DND-41 (cell line): ENCODE results near the gene NOD2.

ENCODE experiments used
- ATAC-seq: fragments of 200-7000 bp; cut with Tn5 transposase; 3 replicates; pipeline ENCODE4 v1.9.1; 2021; ENCODE audit warnings: low read depth; ENCODE audit not compliant: insufficient read depth
- DNase-seq: peaks from one replicate; pipeline ENCODE4 v3.0.0-alpha.2; 2020
- H2AFZ ChIP-seq: 2 replicates; pipeline ENCODE4 v1.6.0; 2012; ENCODE audit warnings: low read depth, low read length
- H3K27ac ChIP-seq: 2 replicates; pipeline ENCODE4 v1.5.1; 2012; ENCODE audit warnings: low read length, inconsistent platforms
- H3K27me3 ChIP-seq: fragments of 200-600 bp; sonication (generic); 2 replicates; pipeline ENCODE4 v1.6.0; 2012; ENCODE audit warnings: low read length, mild to moderate bottlenecking, inconsistent platforms; ENCODE audit not compliant: insufficient read depth, poor library complexity
- H3K36me3 ChIP-seq: 2 replicates; pipeline ENCODE4 v1.5.1; 2012; ENCODE audit warnings: low read length, inconsistent platforms; ENCODE audit not compliant: insufficient read depth
- H3K4me1 ChIP-seq: 2 replicates; pipeline ENCODE4 v1.5.1; 2012; ENCODE audit warnings: mild to moderate bottlenecking, low read length; ENCODE audit not compliant: insufficient read depth
- H3K4me2 ChIP-seq: 2 replicates; pipeline ENCODE4 v1.6.0; 2012; ENCODE audit warnings: mild to moderate bottlenecking, moderate library complexity, low read length, inconsistent platforms; ENCODE audit not compliant: insufficient read depth
- H3K4me3 ChIP-seq, 2 experiments: fragments of 200-600 bp in 1 of 2; shearing (Covaris generic) in 1 of 2; 2 replicates each; pipeline ENCODE4 v1.5.1; 2012 to 2016; ENCODE audit warnings: inconsistent platforms in 2 of 2, low read length in 2 of 2, mild to moderate bottlenecking in 2 of 2, low read depth in 1 of 2, moderate library complexity in 1 of 2
- H3K79me2 ChIP-seq: 2 replicates; pipeline ENCODE4 v1.6.0; 2012; ENCODE audit warnings: low read length, inconsistent platforms; ENCODE audit not compliant: insufficient read depth
- H3K9ac ChIP-seq: 2 replicates; pipeline ENCODE4 v1.6.0; 2012; ENCODE audit warnings: low read depth, mild to moderate bottlenecking, inconsistent platforms, low read length, moderate library complexity
- H3K9me3 ChIP-seq: 2 replicates; pipeline ENCODE4 v1.5.1; 2012; ENCODE audit warnings: low read length, moderate library complexity, mild to moderate bottlenecking, inconsistent platforms; ENCODE audit not compliant: insufficient read depth, severe bottlenecking
- H4K20me1 ChIP-seq: 2 replicates; pipeline ENCODE4 v1.6.0; 2012; ENCODE audit warnings: low read length; ENCODE audit not compliant: insufficient read depth
- EZH2 ChIP-seq: IDR thresholded peaks from 3 replicates; pipeline ENCODE4 v1.6.1; 2012; ENCODE audit warnings: borderline replicate concordance, low read depth, mild to moderate bottlenecking, moderate library complexity, low read length, inconsistent platforms; ENCODE audit not compliant: severe bottlenecking
- TF ChIP-seq, protein P1 (sequence below): IDR thresholded peaks from 2 replicates; pipeline ENCODE4 v1.5.1; 2012; ENCODE audit warnings: borderline replicate concordance, low read length, moderate library complexity, mild to moderate bottlenecking; ENCODE audit not compliant: poor library complexity, severe bottlenecking; ENCODE audit errors: extremely low read depth

The NOD2 gene

DNA sequence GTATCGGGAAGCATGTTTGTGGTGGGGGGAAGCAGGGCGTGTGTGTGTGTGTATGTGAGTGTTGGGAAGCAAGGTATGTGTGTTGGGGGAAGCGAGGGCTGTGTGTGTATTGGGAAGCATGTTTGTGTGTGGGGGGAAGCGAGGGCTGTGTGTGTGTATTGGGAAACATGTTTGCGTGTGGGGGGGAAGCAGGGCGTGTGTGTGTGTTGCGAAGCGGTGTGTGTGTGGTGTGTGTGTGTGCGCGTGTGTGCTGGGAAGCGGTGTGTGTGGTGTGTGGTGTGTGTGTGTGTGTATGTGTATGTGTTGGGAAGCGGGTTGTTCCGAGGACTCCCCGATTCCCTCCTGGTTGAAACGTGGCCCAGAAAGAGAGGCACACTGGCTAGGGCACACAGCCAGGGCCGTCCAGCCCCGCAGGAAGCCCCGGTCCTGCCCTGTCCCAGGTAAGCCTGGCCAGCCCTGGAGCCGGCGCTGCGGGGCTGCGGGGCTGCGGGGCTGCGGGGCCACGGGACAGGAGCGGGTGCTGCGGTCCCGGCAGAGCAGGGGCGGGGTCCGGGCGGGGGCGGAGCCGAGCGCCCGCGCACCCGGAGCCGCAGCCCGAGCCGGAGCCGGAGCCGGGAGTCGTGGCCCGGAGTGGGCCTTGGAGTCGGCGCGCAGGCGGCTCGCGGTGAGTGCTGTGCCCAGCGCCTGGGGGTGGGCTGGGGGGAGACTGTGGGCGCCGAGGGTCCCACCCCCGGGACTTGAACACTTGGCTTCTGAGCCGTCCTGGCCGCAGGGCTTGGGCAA is at the start of gene NOD2:
TSS of gene NOD2 (plus strand) at position 608 of the 783 bp plus-strand sequence. CDS start 5,890 bp downstream, outside the sequence.
- no peaks in the 10 kb centered on the region for H3K9me3 ChIP-seq
- ATAC-seq (no peak), DNase-seq (no peak)
- TF ChIP-seq, protein P1, sequence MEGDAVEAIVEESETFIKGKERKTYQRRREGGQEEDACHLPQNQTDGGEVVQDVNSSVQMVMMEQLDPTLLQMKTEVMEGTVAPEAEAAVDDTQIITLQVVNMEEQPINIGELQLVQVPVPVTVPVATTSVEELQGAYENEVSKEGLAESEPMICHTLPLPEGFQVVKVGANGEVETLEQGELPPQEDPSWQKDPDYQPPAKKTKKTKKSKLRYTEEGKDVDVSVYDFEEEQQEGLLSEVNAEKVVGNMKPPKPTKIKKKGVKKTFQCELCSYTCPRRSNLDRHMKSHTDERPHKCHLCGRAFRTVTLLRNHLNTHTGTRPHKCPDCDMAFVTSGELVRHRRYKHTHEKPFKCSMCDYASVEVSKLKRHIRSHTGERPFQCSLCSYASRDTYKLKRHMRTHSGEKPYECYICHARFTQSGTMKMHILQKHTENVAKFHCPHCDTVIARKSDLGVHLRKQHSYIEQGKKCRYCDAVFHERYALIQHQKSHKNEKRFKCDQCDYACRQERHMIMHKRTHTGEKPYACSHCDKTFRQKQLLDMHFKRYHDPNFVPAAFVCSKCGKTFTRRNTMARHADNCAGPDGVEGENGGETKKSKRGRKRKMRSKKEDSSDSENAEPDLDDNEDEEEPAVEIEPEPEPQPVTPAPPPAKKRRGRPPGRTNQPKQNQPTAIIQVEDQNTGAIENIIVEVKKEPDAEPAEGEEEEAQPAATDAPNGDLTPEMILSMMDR: no peak
- no peak for TF ChIP-seq EZH2
- H3K9ac ChIP-seq: no peak within 1 kb of the TSS
- no peak within 1 kb of the TSS for H3K27ac ChIP-seq
- H3K4me3 ChIP-seq: no peak within 1 kb of the TSS
- no peaks in the 10 kb centered on the region for H3K27me3 ChIP-seq
- H3K36me3 ChIP-seq: no peaks in the 10 kb centered on the region
- no peak within 1 kb of the TSS for H3K4me2 ChIP-seq
- no peaks in the 10 kb centered on the region for H4K20me1 ChIP-seq
- H2AFZ ChIP-seq: no peak within 1 kb of the TSS
- no peaks in the 10 kb centered on the region for H3K79me2 ChIP-seq
- no peaks in the 10 kb centered on the region for H3K4me1 ChIP-seq

DNA sequence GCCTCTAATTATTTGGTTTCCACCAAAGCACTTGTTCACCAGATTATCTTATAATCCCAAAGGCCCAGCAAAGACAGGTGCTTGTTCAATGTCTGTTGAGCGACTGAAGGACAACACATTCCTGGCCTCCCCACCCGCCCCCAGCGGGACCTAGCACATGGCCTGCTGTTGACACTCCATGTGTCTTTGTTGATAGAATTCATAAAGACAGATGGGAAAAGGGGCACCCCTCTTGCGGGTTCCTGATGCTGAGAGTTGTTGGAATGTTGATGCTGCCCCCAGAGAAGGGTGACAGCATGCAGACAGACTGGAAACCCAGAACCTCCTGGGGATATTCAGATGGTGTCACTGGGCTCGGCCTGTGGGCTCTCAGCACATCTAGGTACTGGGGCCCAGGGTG is 49.2 kb upstream of the NOD2 start:
- no peak overlapping the region for H2AFZ ChIP-seq
- H3K9me3 ChIP-seq: no peaks in the 10 kb centered on the region
- peaks cover 35% of the 10 kb centered on the region for H3K27me3 ChIP-seq
- ATAC-seq (no peak), DNase-seq (no peak)
- no peak overlapping the region for H3K4me3 ChIP-seq
- H3K9ac ChIP-seq: no peak overlapping the region
- H3K36me3 ChIP-seq: no peaks in the 10 kb centered on the region
- H3K4me1 ChIP-seq: no peaks in the 10 kb centered on the region
- H3K4me2 ChIP-seq: no peak overlapping the region
- no peak overlapping the region for H3K27ac ChIP-seq
- no peaks in the 10 kb centered on the region for H3K79me2 ChIP-seq
- H4K20me1 ChIP-seq: peaks cover 4% of the 10 kb centered on the region; the same call in 1 of the 2 replicates
- TF ChIP-seq EZH2: no peak
- TF ChIP-seq, protein P1: no peak

DNA sequence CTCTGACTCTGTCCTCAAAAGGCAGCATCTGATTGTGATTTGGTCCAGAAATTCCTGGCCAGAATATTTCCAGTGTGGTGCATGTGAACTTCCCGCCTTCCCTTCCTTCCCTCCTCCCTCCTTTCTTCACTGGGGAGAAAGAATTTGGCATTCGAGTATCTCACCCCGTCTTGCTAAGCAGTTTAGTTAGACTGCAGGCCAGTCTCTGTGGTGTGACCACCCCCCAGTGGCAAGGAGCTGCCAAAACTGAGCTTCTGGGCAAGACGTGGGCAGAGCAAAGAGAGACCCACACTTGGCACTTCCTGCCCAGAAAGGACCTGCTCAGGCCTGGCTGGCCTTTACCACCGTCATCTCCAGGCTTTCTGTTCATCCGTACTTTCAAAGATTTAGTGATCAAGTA is 48.7 kb upstream of the NOD2 start:
- H3K9me3 ChIP-seq: no peaks in the 10 kb centered on the region
- ATAC-seq (no peak), DNase-seq (no peak)
- H3K4me2 ChIP-seq: no peak overlapping the region
- no peak for TF ChIP-seq EZH2
- TF ChIP-seq, protein P1: peak; percentile 39
- H3K27ac ChIP-seq: no peak overlapping the region
- no peaks in the 10 kb centered on the region for H3K36me3 ChIP-seq
- no peak overlapping the region for H3K4me3 ChIP-seq
- H3K27me3 ChIP-seq: peaks cover 33% of the 10 kb centered on the region
- no peaks in the 10 kb centered on the region for H3K4me1 ChIP-seq
- no peaks in the 10 kb centered on the region for H3K79me2 ChIP-seq
- no peak overlapping the region for H2AFZ ChIP-seq
- peaks cover 4% of the 10 kb centered on the region; the same call in 1 of the 2 replicates for H4K20me1 ChIP-seq
- H3K9ac ChIP-seq: no peak overlapping the region
